Liver (tissue), 3 donors: Measurements from ENCODE around the gene KCNQ1.

Experiments
- CTCF ChIP-seq: fragments of 150-350 bp; IDR thresholded peaks from 2 replicates; pipeline ENCODE4 v1.5.1; 2017; ENCODE audit warnings: improper control_type of control experiment, low read depth, low read length; ENCODE audit not compliant: missing input control
- EGR1 ChIP-seq, 2 donors: IDR thresholded peaks; 2 replicates each; pipeline ENCODE4 v1.6.1; 2016 to 2018; ENCODE audit warnings: antibody characterized with exemption in 2 of 2, low read depth in 2 of 2
- JUND ChIP-seq, 2 donors: IDR thresholded peaks; 2 replicates each; pipeline ENCODE4 v1.6.1; 2016; ENCODE audit warnings: antibody characterized with exemption in 2 of 2
- MAX ChIP-seq: IDR thresholded peaks from 2 replicates; pipeline ENCODE4 v1.6.1; 2016; ENCODE audit warnings: antibody characterized with exemption
- TAF1 ChIP-seq: conservative IDR thresholded peaks from 2 replicates; pipeline ENCODE4 v1.6.1; 2016; ENCODE audit warnings: antibody characterized with exemption, mild to moderate bottlenecking
- donor health status: healthy.
- donor health status: healthy.

- TF ChIP-seq EGR1 (IDR thresholded peaks at IDR 0.05; ENCODE audit: low read depth in 2 of 2), result no peak
- TF ChIP-seq CTCF, result no peak
- TF ChIP-seq TAF1, result no peak
- TF ChIP-seq JUND (IDR thresholded peaks at IDR 0.05), result no peak
- TF ChIP-seq MAX, result no peak
Measured at GRCh38 chr11:2415171-2415570, 29.6 kb upstream of the KCNQ1 start.
